ENCODE data around the gene SREBF1. TPM values are rescaled to one million over a fixed set of nuclear protein-coding genes. Genes with fewer than 3 reads are reported as not detected.
A peak's percentile ranks its signal among the peaks of the same experiment; 100 is the strongest.

SREBF1 gene
- total and polyA plus RNA-seq, 8 donors: 13.1 to 207 (median 80.3) TPM

GRCh38 chr17:17851103-17852002 is 14.6 kb upstream of the SREBF1 start:
- H3K4me3 ChIP-seq: no peak overlapping the region
- no peaks in the 10 kb centered on the region for H3K9me3 ChIP-seq
- peaks cover 27 to 65% (median 47%) of the 10 kb centered on the region in 4 donors for H3K4me1 ChIP-seq
- peaks cover 0 to 26% (median 19%) of the 10 kb centered on the region in 4 donors for H3K36me3 ChIP-seq
- H3K27ac ChIP-seq: peak overlapping the region in 1 of 5 donors; percentile 79
- TF ChIP-seq POLR2A (IDR thresholded peaks at IDR 0.05) (no peak), POLR2AphosphoS5 (IDR thresholded peaks at IDR 0.05) (no peak)
- TF ChIP-seq, protein P1, sequence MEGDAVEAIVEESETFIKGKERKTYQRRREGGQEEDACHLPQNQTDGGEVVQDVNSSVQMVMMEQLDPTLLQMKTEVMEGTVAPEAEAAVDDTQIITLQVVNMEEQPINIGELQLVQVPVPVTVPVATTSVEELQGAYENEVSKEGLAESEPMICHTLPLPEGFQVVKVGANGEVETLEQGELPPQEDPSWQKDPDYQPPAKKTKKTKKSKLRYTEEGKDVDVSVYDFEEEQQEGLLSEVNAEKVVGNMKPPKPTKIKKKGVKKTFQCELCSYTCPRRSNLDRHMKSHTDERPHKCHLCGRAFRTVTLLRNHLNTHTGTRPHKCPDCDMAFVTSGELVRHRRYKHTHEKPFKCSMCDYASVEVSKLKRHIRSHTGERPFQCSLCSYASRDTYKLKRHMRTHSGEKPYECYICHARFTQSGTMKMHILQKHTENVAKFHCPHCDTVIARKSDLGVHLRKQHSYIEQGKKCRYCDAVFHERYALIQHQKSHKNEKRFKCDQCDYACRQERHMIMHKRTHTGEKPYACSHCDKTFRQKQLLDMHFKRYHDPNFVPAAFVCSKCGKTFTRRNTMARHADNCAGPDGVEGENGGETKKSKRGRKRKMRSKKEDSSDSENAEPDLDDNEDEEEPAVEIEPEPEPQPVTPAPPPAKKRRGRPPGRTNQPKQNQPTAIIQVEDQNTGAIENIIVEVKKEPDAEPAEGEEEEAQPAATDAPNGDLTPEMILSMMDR (IDR thresholded peaks at IDR 0.05): no peak
- no peaks in the 10 kb centered on the region for H3K27me3 ChIP-seq
- DNase-seq: no peak
- WGBS, 5 donors: 58 to 77% (median 68%) methylated on average over 18 to 21 of the region's 21 CpGs
- intact Hi-C loops (cut with DNase I; ENCODE audit: low total_unique reads): no loop called here

DNA sequence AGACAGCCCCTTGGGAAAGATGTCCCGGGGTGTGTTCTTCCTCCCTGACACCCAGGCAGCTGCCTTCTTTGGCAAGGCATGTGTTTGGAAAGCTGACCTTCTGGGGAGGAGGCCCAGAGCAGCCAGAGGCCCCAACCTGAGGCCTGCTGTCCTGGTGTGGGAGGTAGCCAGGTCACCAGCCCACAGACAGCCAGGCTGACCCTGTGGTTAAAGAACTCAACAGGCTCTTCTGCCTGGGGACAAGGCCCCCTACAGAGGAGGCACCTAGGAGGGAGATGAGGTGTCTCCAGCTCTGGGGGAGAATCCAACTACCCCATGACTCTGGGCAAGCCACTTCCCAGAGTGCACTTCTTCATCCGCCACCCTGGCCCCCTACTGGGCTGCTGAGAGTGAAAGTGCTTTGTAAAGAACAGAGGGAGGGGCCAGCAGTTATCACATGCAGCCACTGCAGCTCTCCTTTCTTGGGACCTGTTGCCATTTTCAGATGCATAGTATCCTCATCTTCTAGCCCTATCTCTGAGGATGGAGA is 13.1 kb upstream of the SREBF1 start:
- Histone ChIP-seq H3K4me3 (no peak overlapping the region), H3K27ac (peak overlapping the region; percentile 49 to 79 (median 79)), H3K27me3 (no peaks in the 10 kb centered on the region), H3K36me3 (peaks cover 0 to 35% (median 26%) of the 10 kb centered on the region in 4 donors), H3K4me1 (peaks cover 27 to 53% (median 41%) of the 10 kb centered on the region in 4 donors), H3K9me3 (no peaks in the 10 kb centered on the region)
- intact Hi-C loops (cut with DNase I; ENCODE audit: low total_unique reads): no loop called here
- TF ChIP-seq POLR2AphosphoS5 (IDR thresholded peaks at IDR 0.05): no peak
- TF ChIP-seq POLR2A (IDR thresholded peaks at IDR 0.05): no peak
- TF ChIP-seq, protein P1 (IDR thresholded peaks at IDR 0.05): no peak
- TF ChIP-seq EP300 (IDR thresholded peaks at IDR 0.05): no peak
- peak; percentile 44 to 82 for DNase-seq
- 60 to 70% (median 69%) methylated on average over 2 of the region's 2 CpGs for WGBS, 5 donors

- TF ChIP-seq POLR2AphosphoS5 (IDR thresholded peaks at IDR 0.05) (peak in 2 of 3 donors; percentile 20 to 63), POLR2A (IDR thresholded peaks at IDR 0.05) (no peak), EP300 (IDR thresholded peaks at IDR 0.05) (no peak)
- TF ChIP-seq, protein P1 (IDR thresholded peaks at IDR 0.05): no peak
- intact Hi-C loops (cut with DNase I; ENCODE audit: low total_unique reads): no loop called here
- peaks cover 27 to 47% (median 38%) of the 10 kb centered on the region in 4 donors for H3K4me1 ChIP-seq
These were observed 12.5 kb upstream of the SREBF1 start for GRCh38 chr17:17849147-17849820.

More at GRCh38 chr17:17849147-17849820, 12.5 kb upstream of the SREBF1 start:
- peak; percentile 62 to 76 for DNase-seq
- WGBS, 5 donors: 21 to 39% (median 25%) methylated on average over 4 to 5 of the region's 5 CpGs
- Histone ChIP-seq H3K27ac (peak overlapping the region; percentile 49 to 79 (median 79)), H3K27me3 (no peaks in the 10 kb centered on the region), H3K9me3 (no peaks in the 10 kb centered on the region), H3K36me3 (peaks cover 0 to 35% (median 26%) of the 10 kb centered on the region in 4 donors), H3K4me3 (no peak overlapping the region)

Data from stomach (tissue), 9 donors.